Measurements from ENCODE around the gene BTRC. TPM values are rescaled to one million over a fixed set of nuclear protein-coding genes. Genes with fewer than 3 reads are reported as not detected.

The BTRC gene
- total RNA-seq, 1 donor from 2014 or later, result 27.5 TPM

DNA sequence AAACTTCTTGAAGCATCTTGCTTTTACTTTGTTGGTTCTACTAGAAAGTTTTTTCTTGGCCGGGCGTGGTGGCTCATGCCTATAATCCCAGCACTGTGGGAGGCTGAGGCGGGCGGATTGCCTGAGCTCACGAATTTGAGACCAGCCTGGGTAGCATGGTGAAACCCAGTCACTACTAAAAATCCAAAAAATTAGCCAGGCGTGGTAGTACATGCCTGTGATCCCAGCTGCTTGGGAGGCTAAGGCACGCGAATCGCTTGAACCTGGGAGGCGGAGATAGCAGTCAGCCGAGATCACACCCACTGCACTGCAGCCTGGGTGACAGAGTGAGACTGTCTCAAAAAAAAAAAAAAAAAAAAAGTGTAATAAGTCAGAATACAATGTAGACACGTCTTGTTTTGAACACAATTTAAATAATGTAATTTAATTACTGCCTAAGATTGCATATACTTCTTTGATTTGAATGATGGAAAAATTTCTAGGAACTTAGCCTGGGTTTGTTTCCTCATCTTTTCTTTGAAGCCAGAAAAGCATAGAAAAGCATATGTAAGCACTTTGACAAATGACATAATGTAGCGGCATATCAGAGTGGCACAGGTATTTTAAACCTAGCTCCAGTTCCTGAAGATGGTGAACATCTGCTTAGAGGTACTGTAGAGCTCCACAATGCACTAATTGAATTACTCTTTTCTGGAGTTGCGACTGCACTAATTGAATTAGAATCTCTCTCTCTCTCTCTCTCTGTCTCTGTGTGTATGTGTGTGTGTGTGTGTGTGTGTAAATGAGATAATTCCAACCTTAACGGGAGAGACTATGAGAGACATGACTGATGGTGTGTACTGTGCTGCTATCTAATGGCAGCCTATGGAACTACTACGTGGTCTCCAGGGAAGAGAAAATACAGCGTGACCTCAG lies 87.8 kb downstream of the BTRC start:
- no peak overlapping the region for H3K27ac Mint-ChIP-seq (ENCODE audit: unreplicated experiment)
- H3K36me3 Mint-ChIP-seq (ENCODE audit: low read depth, unreplicated experiment), result no peaks in the 10 kb centered on the region
- DNase-seq (ENCODE audit: low spot score), result peak; percentile 40
- TF ChIP-seq, protein P1, sequence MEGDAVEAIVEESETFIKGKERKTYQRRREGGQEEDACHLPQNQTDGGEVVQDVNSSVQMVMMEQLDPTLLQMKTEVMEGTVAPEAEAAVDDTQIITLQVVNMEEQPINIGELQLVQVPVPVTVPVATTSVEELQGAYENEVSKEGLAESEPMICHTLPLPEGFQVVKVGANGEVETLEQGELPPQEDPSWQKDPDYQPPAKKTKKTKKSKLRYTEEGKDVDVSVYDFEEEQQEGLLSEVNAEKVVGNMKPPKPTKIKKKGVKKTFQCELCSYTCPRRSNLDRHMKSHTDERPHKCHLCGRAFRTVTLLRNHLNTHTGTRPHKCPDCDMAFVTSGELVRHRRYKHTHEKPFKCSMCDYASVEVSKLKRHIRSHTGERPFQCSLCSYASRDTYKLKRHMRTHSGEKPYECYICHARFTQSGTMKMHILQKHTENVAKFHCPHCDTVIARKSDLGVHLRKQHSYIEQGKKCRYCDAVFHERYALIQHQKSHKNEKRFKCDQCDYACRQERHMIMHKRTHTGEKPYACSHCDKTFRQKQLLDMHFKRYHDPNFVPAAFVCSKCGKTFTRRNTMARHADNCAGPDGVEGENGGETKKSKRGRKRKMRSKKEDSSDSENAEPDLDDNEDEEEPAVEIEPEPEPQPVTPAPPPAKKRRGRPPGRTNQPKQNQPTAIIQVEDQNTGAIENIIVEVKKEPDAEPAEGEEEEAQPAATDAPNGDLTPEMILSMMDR (IDR thresholded peaks at IDR 0.05; ENCODE audit: unreplicated experiment), result peak; percentile 34
- peaks cover 14% of the 10 kb centered on the region for H3K4me1 Mint-ChIP-seq (ENCODE audit: unreplicated experiment)
- H3K27me3 Mint-ChIP-seq (ENCODE audit: unreplicated experiment), result no peaks in the 10 kb centered on the region
- no peaks in the 10 kb centered on the region for H3K9me3 Mint-ChIP-seq (ENCODE audit: unreplicated experiment)
- H3K4me3 Mint-ChIP-seq (ENCODE audit: unreplicated experiment), result no peak overlapping the region

DNA sequence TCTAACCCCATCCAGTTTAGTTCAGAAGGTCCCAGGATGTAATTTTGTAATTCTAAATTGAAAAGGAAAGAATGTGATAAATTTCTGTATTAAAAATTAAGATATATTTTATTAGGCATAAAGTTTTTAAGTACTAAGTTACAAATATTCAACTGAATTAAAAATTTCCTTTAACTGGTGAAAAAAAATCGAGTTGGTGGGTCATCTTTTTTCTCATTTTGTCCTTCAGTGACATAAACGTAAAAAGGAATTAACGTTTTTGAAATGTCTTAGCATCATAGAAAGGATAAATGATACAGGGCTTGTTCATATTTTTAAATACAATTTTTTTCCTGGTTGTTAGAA lies 88.5 kb downstream of the BTRC start:
- TF ChIP-seq, protein P1 (IDR thresholded peaks at IDR 0.05; ENCODE audit: unreplicated experiment), result no peak
- peaks cover 19% of the 10 kb centered on the region for H3K4me1 Mint-ChIP-seq (ENCODE audit: unreplicated experiment)
- H3K9me3 Mint-ChIP-seq (ENCODE audit: unreplicated experiment), result no peaks in the 10 kb centered on the region
- H3K27me3 Mint-ChIP-seq (ENCODE audit: unreplicated experiment), result no peaks in the 10 kb centered on the region
- H3K27ac Mint-ChIP-seq (ENCODE audit: unreplicated experiment), result no peak overlapping the region
- H3K36me3 Mint-ChIP-seq (ENCODE audit: low read depth, unreplicated experiment), result no peaks in the 10 kb centered on the region
- DNase-seq (ENCODE audit: low spot score), result no peak
- H3K4me3 Mint-ChIP-seq (ENCODE audit: unreplicated experiment), result no peak overlapping the region

DNA sequence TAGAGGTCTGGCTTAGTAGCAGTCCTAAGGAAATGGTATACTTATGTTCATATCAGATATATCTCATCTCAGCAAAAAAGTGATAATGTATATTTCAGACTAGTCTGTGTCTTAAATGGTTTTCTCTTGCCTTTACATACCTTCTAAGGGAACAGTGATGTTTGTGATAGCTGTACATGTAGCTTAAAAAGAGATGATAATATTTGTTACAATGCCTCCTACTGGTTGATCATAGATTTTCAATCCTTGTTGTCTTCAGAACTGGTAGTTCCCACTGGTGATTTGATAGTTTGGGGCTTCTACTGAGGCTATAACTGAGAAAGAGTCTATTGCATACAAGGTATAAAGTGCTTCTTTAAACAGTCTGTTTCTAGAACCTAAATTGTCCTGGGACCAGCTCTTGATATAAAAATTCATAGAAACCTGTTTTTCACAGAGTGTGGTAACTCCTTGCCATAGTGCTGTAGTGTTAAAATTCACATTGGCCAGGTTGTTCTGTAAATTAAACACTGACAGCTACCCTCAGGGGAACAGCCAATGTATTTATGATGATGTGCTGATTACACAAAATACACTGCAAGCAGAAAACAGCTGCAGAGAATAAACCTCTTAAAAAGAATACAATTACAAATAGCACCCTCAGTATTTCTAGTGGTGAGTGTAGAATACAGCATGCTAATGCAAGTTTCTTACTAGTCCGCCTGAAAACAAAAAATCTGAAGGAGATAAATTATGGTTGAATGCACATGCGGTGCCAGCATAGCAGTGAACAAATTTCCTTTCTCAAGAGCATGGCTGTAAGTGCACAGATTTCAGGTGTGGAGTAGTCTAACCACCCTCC lies 90.3 kb downstream of the BTRC start:
- H3K27me3 Mint-ChIP-seq (ENCODE audit: unreplicated experiment), result no peaks in the 10 kb centered on the region
- H3K4me1 Mint-ChIP-seq (ENCODE audit: unreplicated experiment), result peaks cover 22% of the 10 kb centered on the region
- no peaks in the 10 kb centered on the region for H3K36me3 Mint-ChIP-seq (ENCODE audit: low read depth, unreplicated experiment)
- no peak for DNase-seq (ENCODE audit: low spot score)
- H3K9me3 Mint-ChIP-seq (ENCODE audit: unreplicated experiment), result no peaks in the 10 kb centered on the region
- H3K4me3 Mint-ChIP-seq (ENCODE audit: unreplicated experiment), result no peak overlapping the region
- peak overlapping the region; percentile 9 for H3K27ac Mint-ChIP-seq (ENCODE audit: unreplicated experiment)
- TF ChIP-seq, protein P1 (IDR thresholded peaks at IDR 0.05; ENCODE audit: unreplicated experiment), result peak; percentile 42

DNA sequence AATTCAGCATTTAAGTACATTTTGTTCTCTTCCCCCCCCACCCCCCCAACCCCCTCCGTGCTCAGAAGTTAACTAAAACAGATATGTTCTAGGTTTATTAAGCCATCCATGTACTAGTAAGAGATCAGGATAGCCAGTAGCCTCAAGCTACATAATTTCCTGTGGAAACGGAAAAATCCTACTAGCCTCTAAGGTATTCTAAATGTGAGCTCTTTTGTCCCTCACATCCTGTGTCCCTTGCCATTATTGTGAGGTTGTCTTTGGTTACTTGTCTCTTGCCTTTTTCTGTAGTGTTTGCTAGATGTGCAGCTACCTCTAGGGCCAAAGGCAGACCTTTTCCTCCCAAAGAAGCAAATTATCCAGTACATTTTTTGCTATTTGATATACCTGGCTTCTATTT lies 92.1 kb downstream of the BTRC start:
- Mint-ChIP-seq H3K27me3 (ENCODE audit: unreplicated experiment) (no peaks in the 10 kb centered on the region), H3K27ac (ENCODE audit: unreplicated experiment) (peak overlapping the region; percentile 94), H3K4me3 (ENCODE audit: unreplicated experiment) (no peak overlapping the region), H3K36me3 (ENCODE audit: low read depth, unreplicated experiment) (no peaks in the 10 kb centered on the region), H3K9me3 (ENCODE audit: unreplicated experiment) (no peaks in the 10 kb centered on the region), H3K4me1 (ENCODE audit: unreplicated experiment) (peaks cover 26% of the 10 kb centered on the region)
- TF ChIP-seq, protein P1 (IDR thresholded peaks at IDR 0.05; ENCODE audit: unreplicated experiment), result no peak
- no peak for DNase-seq (ENCODE audit: low spot score)
